Hematopoietic multipotent progenitor cell (in vitro differentiated cells): ENCODE data around the gene SLC25A21. TPM values are rescaled to one million over a fixed set of nuclear protein-coding genes. Genes with fewer than 3 reads are reported as not detected.
A peak's percentile ranks its signal among the peaks of the same experiment; 100 is the strongest.

Experiments
- DNase-seq, 3 donors: peaks; one replicate each; pipeline ENCODE4 v3.0.0-alpha.2; 2011 to 2015; ENCODE audit warnings: low read depth in 2 of 3, low spot score in 2 of 3
- total RNA-seq: library from RNA; depleted of rRNA; stranded (reverse); fragments of >200 nt; gene quantifications from one replicate; pipeline ENCODE4 v1.2.3, GENCODE V29; 2012

The SLC25A21 gene
- total RNA-seq, 1 donor = 0.54 TPM

- DNase-seq = no peak
Observed at GRCh38 chr14:36675581-36675980, 496.8 kb downstream of the SLC25A21 start.

GRCh38 chr14:36674659-36675058 lies 497.7 kb downstream of the SLC25A21 start:
- no peak for DNase-seq

GRCh38 chr14:36672095-36672494 lies 500.3 kb downstream of the SLC25A21 start:
- no peak for DNase-seq

- no peak for DNase-seq
Observed at GRCh38 chr14:36671149-36671548, 501.3 kb downstream of the SLC25A21 start.

- DNase-seq = no peak
Observed at GRCh38 chr14:36667679-36668078, 504.7 kb downstream of the SLC25A21 start.

- no peak for DNase-seq
Observed at GRCh38 chr14:36666416-36667206, 505.8 kb downstream of the SLC25A21 start.

GRCh38 chr14:36665887-36666415 lies 506.5 kb downstream of the SLC25A21 start:
- no peak for DNase-seq

- no peak for DNase-seq
Observed at GRCh38 chr14:36664322-36665193, 507.8 kb downstream of the SLC25A21 start.

GRCh38 chr14:36663404-36664321 lies 508.7 kb downstream of the SLC25A21 start:
- DNase-seq = no peak

GRCh38 chr14:36662543-36663403 lies 509.6 kb downstream of the SLC25A21 start:
- DNase-seq = no peak

GRCh38 chr14:36662258-36662542 lies 510.2 kb downstream of the SLC25A21 start:
- DNase-seq = no peak

GRCh38 chr14:36661506-36662257 lies 510.7 kb downstream of the SLC25A21 start, which contains the start of gene PAX9:
TSS of gene PAX9 (plus strand) at chr14:36661860. CDS start at chr14:36662090, 230 bp downstream.
- DNase-seq = peak in 2 of 3 donors; percentile 84 to 85

GRCh38 chr14:36660736-36661505 lies 511.5 kb downstream of the SLC25A21 start:
- no peak for DNase-seq

GRCh38 chr14:36659822-36660735 lies 512.3 kb downstream of the SLC25A21 start:
- DNase-seq = no peak

- DNase-seq = no peak
Observed at GRCh38 chr14:36659010-36659821, 513.2 kb downstream of the SLC25A21 start.
